ENCODE results near the gene CAMTA1. TPM values are rescaled to one million over a fixed set of nuclear protein-coding genes. Genes with fewer than 3 reads are reported as not detected.

The CAMTA1 gene
- polyA plus RNA-seq, 1 donor (not counting 4 experiments of a cell fraction or from before 2014, with no cell fraction given): 51.4 TPM

GRCh38 chr1:6947952-6948351 is 162.7 kb downstream of the CAMTA1 start:
- dilution Hi-C loops (cut with MboI; ENCODE audit: extremely low pct_ligation_motif_present, low sequenced_read_pairs): no loop called here
- Histone ChIP-seq H3K9me3 (ENCODE audit: control insufficient read depth, low read depth, low read length) (no peaks in the 10 kb centered on the region), H3K4me1 (ENCODE audit: control insufficient read depth, extremely low read depth, insufficient read depth, low read length) (no peaks in the 10 kb centered on the region), H3K36me3 (ENCODE audit: control insufficient read depth in 2 of 2, extremely low read depth in 1 of 2, insufficient read depth in 2 of 2, low read length in 2 of 2) (no peaks in the 10 kb centered on the region), H3K9me1 (ENCODE audit: control insufficient read depth, extremely low read depth, insufficient read depth, low read length) (no peaks in the 10 kb centered on the region), H3K9ac (ENCODE audit: control insufficient read depth, extremely low read depth, insufficient read depth, low read length) (no peak overlapping the region), H3K27ac (ENCODE audit: control insufficient read depth, insufficient read depth, low read length) (no peak overlapping the region), H2AFZ (ENCODE audit: control insufficient read depth, low read length) (no peak overlapping the region), H3K79me2 (ENCODE audit: control insufficient read depth, insufficient read depth, low read length) (no peaks in the 10 kb centered on the region), H3K4me2 (ENCODE audit: control insufficient read depth, extremely low read depth, insufficient read depth, low read depth, low read length) (no peak overlapping the region), H3K27me3 (ENCODE audit: control insufficient read depth, extremely low read depth, insufficient read depth, low read length) (peaks cover 3% of the 10 kb centered on the region), H4K20me1 (ENCODE audit: control insufficient read depth, extremely low read depth, insufficient read depth, low read length) (no peaks in the 10 kb centered on the region), H3K4me3 (ENCODE audit: control insufficient read depth in 2 of 3, extremely low read depth in 1 of 3, insufficient read depth in 2 of 3, low read depth in 1 of 3, low read length in 3 of 3) (no peak overlapping the region)
- FAIRE-seq (no peak), DNase-seq (ENCODE audit: low read depth, low spot score) (no peak)
- TF ChIP-seq EZH2 (IDR thresholded peaks at IDR 0.05; ENCODE audit: low read length): no peak
- TF ChIP-seq CTCF (optimal IDR thresholded peaks at IDR 0.05 in 1 of 3, IDR thresholded peaks at IDR 0.05 in 1 of 3, conservative IDR thresholded peaks at IDR 0.05 in 1 of 3; ENCODE audit: extremely low read depth in 1 of 3, insufficient read depth in 2 of 3, low read length in 3 of 3): no peak

- H3K27me3 ChIP-seq (ENCODE audit: control insufficient read depth, extremely low read depth, insufficient read depth, low read length): peaks cover 6% of the 10 kb centered on the region
- dilution Hi-C loops (cut with MboI; ENCODE audit: extremely low pct_ligation_motif_present, low sequenced_read_pairs): no loop called here
- no peaks in the 10 kb centered on the region for H3K79me2 ChIP-seq (ENCODE audit: control insufficient read depth, insufficient read depth, low read length)
- FAIRE-seq (no peak), DNase-seq (ENCODE audit: low read depth, low spot score) (no peak)
- no peaks in the 10 kb centered on the region for H3K4me1 ChIP-seq (ENCODE audit: control insufficient read depth, extremely low read depth, insufficient read depth, low read length)
- H3K4me3 ChIP-seq (ENCODE audit: control insufficient read depth in 2 of 3, extremely low read depth in 1 of 3, insufficient read depth in 2 of 3, low read depth in 1 of 3, low read length in 3 of 3): no peak overlapping the region
- H3K9me3 ChIP-seq (ENCODE audit: control insufficient read depth, low read depth, low read length): no peaks in the 10 kb centered on the region
- TF ChIP-seq CTCF (optimal IDR thresholded peaks at IDR 0.05 in 1 of 3, IDR thresholded peaks at IDR 0.05 in 1 of 3, conservative IDR thresholded peaks at IDR 0.05 in 1 of 3; ENCODE audit: extremely low read depth in 1 of 3, insufficient read depth in 2 of 3, low read length in 3 of 3) (no peak), EZH2 (IDR thresholded peaks at IDR 0.05; ENCODE audit: low read length) (no peak)
- no peaks in the 10 kb centered on the region for H3K9me1 ChIP-seq (ENCODE audit: control insufficient read depth, extremely low read depth, insufficient read depth, low read length)
- H3K4me2 ChIP-seq (ENCODE audit: control insufficient read depth, extremely low read depth, insufficient read depth, low read depth, low read length): no peak overlapping the region
- no peaks in the 10 kb centered on the region for H3K36me3 ChIP-seq (ENCODE audit: control insufficient read depth in 2 of 2, extremely low read depth in 1 of 2, insufficient read depth in 2 of 2, low read length in 2 of 2)
- no peak overlapping the region for H3K27ac ChIP-seq (ENCODE audit: control insufficient read depth, insufficient read depth, low read length)
- no peaks in the 10 kb centered on the region for H4K20me1 ChIP-seq (ENCODE audit: control insufficient read depth, extremely low read depth, insufficient read depth, low read length)
- H2AFZ ChIP-seq (ENCODE audit: control insufficient read depth, low read length): no peak overlapping the region
- no peak overlapping the region for H3K9ac ChIP-seq (ENCODE audit: control insufficient read depth, extremely low read depth, insufficient read depth, low read length)
Observed at GRCh38 chr1:6948416-6948815, 163.2 kb downstream of the CAMTA1 start.

Measured in keratinocyte (primary cell).